Cerebellar cortex (tissue), 1 donor: Measurements from ENCODE around the gene SLC35E4.
"Not testable (repeated sequence)": the region's sequence is repeated elsewhere in the genome, so short reads cannot be mapped to it uniquely, and the experiment has no call there.

Experiments used
- DNase-seq: peaks from one replicate; pipeline ENCODE4 v3.0.0-alpha.2; 2015; ENCODE audit warnings: low spot score

SLC35E4 gene

GRCh38 chr22:30612789-30613188, 22.8 kb upstream of the SLC35E4 start:
- DNase-seq, result no peak

DNA sequence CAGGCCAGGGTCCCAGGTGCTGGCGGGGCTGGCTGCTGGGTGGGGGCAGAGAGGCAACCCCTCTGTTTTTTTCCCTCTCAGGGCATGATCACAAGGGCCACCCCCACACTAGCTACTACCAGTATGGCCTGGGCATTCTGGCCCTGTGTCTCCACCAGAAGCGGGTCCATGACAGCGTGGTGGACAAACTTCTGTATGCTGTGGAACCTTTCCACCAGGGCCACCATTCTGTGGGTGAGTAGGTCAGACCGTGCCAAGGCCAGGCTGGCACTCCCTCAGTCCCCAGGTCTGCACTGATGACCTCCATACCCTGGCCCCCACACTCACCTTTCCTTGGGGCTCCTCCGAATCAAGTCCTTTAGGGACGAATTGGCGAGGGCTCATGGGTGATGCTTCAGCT, 21.3 kb upstream of the SLC35E4 start:
- no peak for DNase-seq

- DNase-seq, result no peak
These were observed 20.7 kb upstream of the SLC35E4 start for GRCh38 chr22:30614879-30615278.

GRCh38 chr22:30615543-30615954, 20.0 kb upstream of the SLC35E4 start:
- no peak for DNase-seq

GRCh38 chr22:30617819-30618218, 17.8 kb upstream of the SLC35E4 start:
- DNase-seq, result no peak

GRCh38 chr22:30619909-30620308, 15.7 kb upstream of the SLC35E4 start:
- DNase-seq, result not testable (repeated sequence)

DNA sequence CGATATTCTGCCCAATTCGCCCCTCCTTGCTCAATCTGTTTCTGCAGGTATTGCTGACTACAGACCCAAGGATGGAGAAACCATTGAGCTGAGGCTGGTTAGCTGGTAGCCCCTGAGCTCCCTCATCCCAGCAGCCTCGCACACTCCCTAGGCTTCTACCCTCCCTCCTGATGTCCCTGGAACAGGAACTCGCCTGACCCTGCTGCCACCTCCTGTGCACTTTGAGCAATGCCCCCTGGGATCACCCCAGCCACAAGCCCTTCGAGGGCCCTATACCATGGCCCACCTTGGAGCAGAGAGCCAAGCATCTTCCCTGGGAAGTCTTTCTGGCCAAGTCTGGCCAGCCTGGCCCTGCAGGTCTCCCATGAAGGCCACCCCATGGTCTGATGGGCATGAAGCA, 9.2 kb upstream of the SLC35E4 start:
- DNase-seq, result no peak

DNA sequence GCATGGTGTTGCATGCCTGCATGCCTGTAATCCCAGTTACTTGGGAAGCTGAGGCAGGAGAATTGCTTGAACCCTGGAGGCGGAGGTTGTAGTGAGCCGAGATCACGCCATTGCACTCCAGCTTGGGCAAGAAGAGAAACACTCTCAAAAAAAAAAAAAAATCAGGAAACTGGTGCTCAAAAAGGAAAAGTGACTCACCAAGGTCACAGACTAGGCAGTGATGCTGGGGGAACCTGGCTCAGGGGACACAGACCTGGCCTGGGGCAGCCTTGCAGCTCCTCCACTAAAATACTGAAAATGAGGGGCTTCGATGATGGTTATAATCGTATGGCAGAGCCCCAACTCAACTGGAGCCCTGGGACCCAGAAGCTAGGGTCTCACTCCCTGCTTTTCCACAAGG, 8.1 kb upstream of the SLC35E4 start:
- DNase-seq, result no peak

GRCh38 chr22:30628491-30628890, 7.1 kb upstream of the SLC35E4 start:
- no peak for DNase-seq

DNA sequence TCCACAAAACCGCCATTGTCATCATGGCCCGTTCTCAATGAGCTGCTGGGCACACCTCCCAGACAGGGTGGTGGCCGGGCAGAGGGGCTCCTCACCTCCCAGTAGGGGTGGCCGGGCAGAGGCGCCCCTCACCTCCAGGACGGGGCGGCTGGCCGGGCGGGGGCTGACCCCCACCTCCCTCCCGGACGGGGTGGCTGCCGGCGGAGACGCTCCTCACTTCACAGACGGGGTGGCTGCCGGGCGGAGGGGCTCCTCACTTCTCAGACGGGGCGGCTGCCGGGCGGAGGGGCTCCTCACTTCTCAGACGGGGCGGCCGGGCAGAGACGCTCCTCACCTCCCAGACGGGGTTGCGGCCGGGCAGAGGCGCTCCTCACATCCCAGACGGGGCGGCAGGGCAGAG, 4.1 kb upstream of the SLC35E4 start:
- not testable (repeated sequence) for DNase-seq

GRCh38 chr22:30634471-30635233, 929 bp upstream of the SLC35E4 start:
- DNase-seq, result peak; percentile 94

- peak; percentile 22 for DNase-seq
These were observed 871 bp downstream of the SLC35E4 start for GRCh38 chr22:30636226-30637077.

DNA sequence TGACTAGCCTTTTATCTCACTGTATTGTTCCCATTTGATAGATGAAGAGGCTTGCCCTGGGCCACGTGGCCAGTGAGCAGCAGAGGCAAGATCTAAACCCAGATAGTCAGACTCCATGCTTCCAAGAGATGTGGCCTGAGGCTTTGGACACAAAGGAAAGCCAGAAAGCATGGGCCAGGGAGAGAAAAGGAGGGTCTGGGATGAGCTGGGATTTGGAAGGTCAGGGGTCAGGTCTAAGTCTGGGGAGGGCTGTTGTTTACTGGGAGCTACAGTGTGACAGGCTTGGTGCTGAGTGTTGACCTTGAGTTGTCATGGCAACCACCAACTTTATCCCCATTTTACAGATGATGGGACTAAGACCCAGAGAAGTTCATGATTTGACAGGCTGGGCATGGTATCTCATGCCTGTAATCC, 2.1 kb downstream of the SLC35E4 start:
- DNase-seq, result no peak

- no peak for DNase-seq
These were observed 4.8 kb downstream of the SLC35E4 start for GRCh38 chr22:30640361-30640760.

GRCh38 chr22:30640839-30641430, 5.4 kb downstream of the SLC35E4 start:
- DNase-seq, result no peak

DNA sequence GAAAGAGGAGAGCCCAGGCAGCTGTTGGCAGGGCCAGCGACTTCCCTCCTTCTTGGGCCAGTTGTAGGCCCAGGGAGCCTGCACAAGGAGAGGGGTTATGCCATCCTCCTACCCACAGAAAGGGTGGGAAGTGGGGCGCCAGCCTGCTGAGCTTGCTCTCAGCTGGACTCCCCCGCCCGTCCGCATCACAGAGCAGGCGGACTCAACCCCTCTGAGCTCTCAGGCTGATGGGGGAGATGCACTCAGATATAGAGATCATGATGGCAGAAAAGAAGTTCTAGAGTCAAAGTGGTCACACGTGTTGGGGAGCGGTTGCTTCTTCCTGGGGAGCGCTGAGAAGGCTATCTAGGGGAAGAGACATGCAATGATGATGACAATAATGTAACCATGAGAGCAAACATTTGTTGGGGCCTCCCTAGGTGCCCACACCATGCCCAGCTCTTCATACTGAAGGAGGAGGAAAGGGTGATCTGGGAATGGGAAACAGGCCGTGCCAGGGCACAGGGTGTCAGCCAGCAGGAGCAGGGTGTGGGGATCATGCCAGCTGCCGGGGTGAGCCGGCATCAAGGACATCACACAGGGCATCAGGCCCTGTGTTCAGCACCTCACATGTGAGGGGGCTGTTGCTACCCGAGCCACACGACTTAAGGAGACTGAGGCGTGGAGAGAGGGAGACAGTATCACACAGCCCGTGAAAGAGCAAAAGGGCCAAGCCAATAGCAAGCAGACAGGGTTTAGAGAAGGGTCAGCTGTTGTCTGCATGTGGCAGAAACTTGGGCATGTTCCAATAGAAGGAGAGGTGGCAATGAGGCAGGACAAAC, 7.7 kb downstream of the SLC35E4 start:
- DNase-seq, result no peak

DNA sequence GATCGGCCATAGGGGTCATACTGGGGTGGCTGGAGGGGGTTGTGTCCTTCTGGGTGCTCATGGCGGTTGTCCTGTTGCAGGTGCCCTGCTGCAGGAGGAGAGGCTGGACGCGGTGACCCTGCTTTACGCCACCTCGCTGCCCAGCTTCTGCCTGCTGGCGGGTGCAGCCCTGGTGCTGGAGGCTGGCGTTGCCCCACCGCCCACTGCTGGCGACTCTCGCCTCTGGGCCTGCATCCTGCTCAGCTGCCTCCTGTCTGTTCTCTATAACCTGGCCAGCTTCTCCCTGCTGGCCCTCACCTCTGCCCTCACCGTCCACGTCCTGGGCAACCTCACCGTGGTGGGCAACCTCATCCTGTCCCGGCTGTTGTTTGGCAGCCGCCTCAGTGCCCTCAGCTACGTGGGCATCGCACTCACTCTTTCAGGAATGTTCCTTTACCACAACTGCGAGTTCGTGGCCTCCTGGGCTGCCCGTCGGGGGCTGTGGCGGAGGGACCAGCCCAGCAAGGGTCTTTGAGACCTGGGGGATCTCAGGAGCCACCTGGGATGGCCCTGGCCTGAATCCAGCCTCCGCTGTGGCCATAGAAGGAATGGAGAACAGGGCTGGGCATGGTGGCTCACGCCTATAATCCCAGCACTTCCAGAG, 11.1 kb downstream of the SLC35E4 start:
- no peak for DNase-seq

GRCh38 chr22:30647536-30647935, 12.0 kb downstream of the SLC35E4 start:
- DNase-seq, result no peak

GRCh38 chr22:30648825-30649224, 13.2 kb downstream of the SLC35E4 start:
- DNase-seq, result no peak

- no peak for DNase-seq
These were observed 13.9 kb downstream of the SLC35E4 start for GRCh38 chr22:30649430-30650007.

GRCh38 chr22:30650508-30651116, 15.0 kb downstream of the SLC35E4 start:
- no peak for DNase-seq
